GM12865 (cell line): Measurements from ENCODE around the gene HDAC7.

ENCODE experiments used
- DNase-seq: peaks from one replicate; pipeline ENCODE4 v3.0.0; 2010; ENCODE audit warnings: low read depth
- H3K4me3 ChIP-seq: 2 replicates; pipeline ENCODE4 v1.5.1; 2011; ENCODE audit warnings: mild to moderate bottlenecking, low read depth, low read length, control low read depth
- TF ChIP-seq, protein P1 (sequence below): IDR thresholded peaks from 2 replicates; pipeline ENCODE4 v1.5.1; 2011; ENCODE audit warnings: low read length, control low read depth, low read depth, inconsistent platforms; ENCODE audit not compliant: insufficient read depth; ENCODE audit errors: missing control alignments

HDAC7 gene

DNA sequence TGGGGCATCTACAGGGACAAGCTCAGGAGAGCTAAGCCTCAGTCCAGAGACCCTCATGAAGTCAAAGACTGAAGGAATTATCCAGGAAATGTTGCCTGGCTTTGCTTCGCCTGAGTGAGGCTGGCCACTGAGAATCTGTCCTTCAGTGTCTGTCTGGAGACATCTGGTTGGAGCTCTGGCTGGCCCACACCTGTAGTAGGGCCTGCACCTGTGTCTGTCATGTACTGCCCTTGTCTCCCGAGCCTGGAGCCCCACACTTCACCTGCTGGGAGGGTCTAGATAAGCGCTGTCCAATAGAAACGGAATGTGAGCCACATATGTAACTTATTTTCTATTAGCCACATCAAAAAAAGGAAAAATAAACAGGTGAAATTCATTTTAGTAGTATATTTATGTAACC lies 9.9 kb upstream of the HDAC7 start:
- DNase-seq = no peak
- TF ChIP-seq, protein P1, sequence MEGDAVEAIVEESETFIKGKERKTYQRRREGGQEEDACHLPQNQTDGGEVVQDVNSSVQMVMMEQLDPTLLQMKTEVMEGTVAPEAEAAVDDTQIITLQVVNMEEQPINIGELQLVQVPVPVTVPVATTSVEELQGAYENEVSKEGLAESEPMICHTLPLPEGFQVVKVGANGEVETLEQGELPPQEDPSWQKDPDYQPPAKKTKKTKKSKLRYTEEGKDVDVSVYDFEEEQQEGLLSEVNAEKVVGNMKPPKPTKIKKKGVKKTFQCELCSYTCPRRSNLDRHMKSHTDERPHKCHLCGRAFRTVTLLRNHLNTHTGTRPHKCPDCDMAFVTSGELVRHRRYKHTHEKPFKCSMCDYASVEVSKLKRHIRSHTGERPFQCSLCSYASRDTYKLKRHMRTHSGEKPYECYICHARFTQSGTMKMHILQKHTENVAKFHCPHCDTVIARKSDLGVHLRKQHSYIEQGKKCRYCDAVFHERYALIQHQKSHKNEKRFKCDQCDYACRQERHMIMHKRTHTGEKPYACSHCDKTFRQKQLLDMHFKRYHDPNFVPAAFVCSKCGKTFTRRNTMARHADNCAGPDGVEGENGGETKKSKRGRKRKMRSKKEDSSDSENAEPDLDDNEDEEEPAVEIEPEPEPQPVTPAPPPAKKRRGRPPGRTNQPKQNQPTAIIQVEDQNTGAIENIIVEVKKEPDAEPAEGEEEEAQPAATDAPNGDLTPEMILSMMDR = no peak
- no peak overlapping the region for H3K4me3 ChIP-seq

DNA sequence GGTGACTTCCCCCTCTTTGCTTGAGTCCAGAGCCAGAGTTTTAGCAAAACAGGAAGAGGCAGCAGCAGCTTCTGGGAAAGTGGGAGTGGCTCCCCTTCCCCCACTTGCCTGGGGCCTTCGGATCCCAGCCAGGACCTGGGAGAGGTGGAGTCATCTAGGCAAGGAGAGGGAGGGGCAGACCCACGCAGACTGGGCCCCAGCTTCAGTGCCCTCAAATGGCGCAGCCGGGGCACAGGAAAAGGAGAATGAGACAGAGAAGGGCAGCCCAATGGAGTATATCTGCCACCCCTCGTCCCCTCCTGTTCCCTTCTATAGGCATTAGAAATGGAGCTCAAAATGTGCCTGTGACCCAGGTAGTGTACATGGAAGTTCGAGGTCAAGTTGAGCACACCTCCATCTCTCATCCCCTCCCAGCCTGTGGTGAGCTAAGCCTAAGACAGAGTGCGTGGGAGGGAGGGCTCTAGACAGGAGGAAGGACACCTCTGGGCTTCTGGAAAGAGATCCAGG lies 9.3 kb upstream of the HDAC7 start:
- no peak for DNase-seq
- no peak overlapping the region for H3K4me3 ChIP-seq
- TF ChIP-seq, protein P1 = no peak

DNA sequence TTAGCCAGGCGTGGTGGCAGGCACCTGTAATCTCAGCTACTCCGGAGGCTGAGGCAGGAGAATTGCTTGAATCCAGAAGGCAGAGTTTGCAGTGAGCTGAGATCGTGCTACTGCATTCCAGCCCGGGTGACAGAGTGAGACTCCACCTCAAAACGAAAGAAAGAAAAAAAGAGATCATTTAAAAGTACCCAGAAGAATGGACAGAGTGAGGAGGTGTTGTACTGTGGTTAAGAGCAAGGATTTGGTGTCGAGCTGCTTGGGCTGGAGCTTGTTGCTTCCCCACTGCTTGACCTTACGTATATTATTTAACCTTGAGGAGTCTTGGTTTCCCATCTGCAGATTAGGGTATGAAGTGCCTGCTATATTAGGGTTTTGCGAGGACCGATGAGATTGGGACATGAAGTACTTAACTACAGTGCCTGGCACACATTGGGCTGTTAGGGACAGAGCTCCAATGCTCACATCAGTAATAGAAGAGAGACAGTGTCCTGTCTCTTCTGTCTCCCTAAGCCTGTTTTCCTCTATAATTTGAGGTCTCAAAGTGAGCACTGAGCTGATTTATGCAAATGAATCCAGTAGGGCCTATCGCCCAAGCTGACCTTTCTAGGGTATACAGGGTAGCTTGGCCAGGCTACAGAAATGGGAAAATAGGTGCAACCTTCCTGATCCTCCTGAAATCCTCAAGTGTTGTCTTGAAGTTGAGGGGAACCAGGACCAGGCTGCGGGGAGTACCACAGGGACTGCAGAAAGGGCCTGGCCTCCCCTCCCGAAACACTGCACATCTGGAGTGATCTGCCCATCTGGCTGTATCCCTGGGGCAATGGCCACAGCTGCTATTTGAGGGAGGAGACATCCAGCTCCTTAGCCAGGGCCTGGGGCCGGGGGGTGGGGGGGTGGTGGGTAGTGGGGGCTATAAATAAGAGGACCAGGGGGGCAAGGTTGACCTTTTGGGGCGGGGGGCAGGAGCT lies 8.6 kb upstream of the HDAC7 start:
- no peak overlapping the region for H3K4me3 ChIP-seq
- TF ChIP-seq, protein P1 = no peak
- DNase-seq = no peak

DNA sequence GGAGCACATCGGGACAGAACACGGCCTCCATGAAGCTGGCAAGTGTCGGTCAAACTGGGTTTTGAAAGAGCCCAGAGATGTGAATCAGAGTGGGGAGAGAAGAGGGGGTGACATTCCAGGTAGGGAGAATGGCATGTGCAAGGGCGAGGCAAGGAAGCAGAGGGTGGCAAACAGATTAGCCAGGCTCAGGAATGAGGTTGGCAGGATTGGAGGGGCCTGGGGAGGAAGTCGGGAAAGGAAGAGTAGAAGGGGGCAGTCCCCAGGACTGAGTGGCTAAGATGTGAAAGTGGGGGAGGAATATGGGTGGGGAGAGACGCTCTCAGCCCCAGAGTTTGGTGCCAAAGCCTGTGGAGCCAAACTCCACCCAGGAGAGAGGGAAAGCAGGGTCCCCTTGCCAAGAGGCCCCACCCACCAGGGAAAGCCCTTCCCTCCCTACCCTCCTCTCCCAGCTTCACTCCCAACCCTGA lies 5.5 kb upstream of the HDAC7 start:
- TF ChIP-seq, protein P1 = no peak
- DNase-seq = no peak
- H3K4me3 ChIP-seq = no peak overlapping the region

DNA sequence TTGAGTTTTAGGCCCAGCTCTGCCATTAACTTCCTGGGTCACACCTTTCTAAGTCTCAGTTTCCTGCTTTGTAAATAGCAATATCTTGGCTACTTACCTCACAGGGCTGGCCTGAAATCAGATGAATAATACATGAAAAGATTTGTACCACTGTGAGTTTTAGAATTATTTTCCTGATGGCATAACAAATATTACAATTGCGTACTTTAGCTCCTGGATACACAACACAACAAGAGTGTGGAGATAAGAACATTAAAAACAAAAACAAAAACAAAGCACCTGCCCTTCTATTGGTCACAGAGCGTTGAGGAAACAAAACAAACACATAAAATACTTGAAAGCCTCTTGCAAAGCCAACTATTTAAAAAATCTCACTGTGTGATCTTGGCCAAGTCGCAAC lies 4.9 kb upstream of the HDAC7 start:
- no peak overlapping the region for H3K4me3 ChIP-seq
- TF ChIP-seq, protein P1 = no peak
- DNase-seq = no peak

DNA sequence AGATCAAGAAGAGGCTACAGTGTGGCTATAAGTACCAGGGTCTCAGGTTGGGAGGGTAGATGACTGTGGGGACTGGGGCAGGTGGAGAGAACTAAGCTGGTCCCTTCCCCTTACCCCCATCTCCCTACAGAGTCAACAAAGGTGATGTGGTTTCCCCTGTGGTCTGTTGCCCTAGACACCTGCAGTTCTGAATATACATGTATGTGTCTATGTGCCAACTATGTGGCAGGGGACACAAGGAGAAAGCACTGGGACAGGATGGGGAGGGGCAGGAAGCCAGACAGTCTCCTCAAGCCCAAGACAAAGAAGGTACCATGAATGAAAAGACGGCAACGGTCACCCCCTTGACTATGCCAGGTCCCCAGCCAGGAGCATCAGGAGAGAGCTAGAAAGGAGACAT lies 4.5 kb upstream of the HDAC7 start:
- no peak overlapping the region for H3K4me3 ChIP-seq
- TF ChIP-seq, protein P1 = no peak
- DNase-seq = no peak
